Transverse colon (tissue), 4 donors: ENCODE data around the gene PSPH. TPM values are rescaled to one million over a fixed set of nuclear protein-coding genes. Genes with fewer than 3 reads are reported as not detected.
"Not testable (repeated sequence)": the region's sequence is repeated elsewhere in the genome, so short reads cannot be mapped to it uniquely, and the experiment has no call there.

Experiments
- DNase-seq: peaks from one replicate; pipeline ENCODE4 v3.0.0-alpha.2; 2019
- H3K27ac ChIP-seq, 4 donors: fragments of 200-600 bp; sonication (generic); 2 replicates each; pipeline ENCODE4 v1.5.1; 2016 to 2018; ENCODE audit warnings: inconsistent platforms in 4 of 4
- H3K27me3 ChIP-seq: fragments of 200-600 bp; sonication (generic); 2 replicates; pipeline ENCODE4 v1.5.1; 2017; ENCODE audit warnings: inconsistent platforms
- H3K36me3 ChIP-seq, 4 donors: fragments of 200-600 bp; sonication (generic); 2 replicates each; pipeline ENCODE4 v1.5.1; 2017 to 2019; ENCODE audit warnings: inconsistent platforms in 4 of 4
- H3K4me1 ChIP-seq, 4 donors: fragments of 200-600 bp; sonication (generic); 2 replicates each; pipeline ENCODE4 v1.5.1; 2017 to 2020; ENCODE audit warnings: inconsistent platforms in 4 of 4
- H3K4me3 ChIP-seq, 4 donors: fragments of 200-600 bp; sonication (generic); 1 replicate in 1 of 4; 2 replicates in 3 of 4; pipeline versions ENCODE4 v1.5.1 to v1.6.1; 2017 to 2019; ENCODE audit warnings: inconsistent platforms in 4 of 4
- H3K9me3 ChIP-seq, 2 donors: fragments of 200-600 bp; sonication (generic); 2 replicates each; pipeline ENCODE4 v1.5.1; 2017 to 2019; ENCODE audit warnings: inconsistent platforms in 2 of 2
- EP300 ChIP-seq: sonication (generic); formaldehyde crosslinking; IDR thresholded peaks from one replicate; pipeline ENCODE4 v1.6.1; 2017; ENCODE audit warnings: antibody characterized with exemption, low read depth
- POLR2A ChIP-seq: fragments of 450-650 bp; IDR thresholded peaks from one replicate; pipeline ENCODE4 v1.6.1; 2016; ENCODE audit warnings: antibody characterized with exemption, mild to moderate bottlenecking, moderate library complexity
- POLR2AphosphoS5 ChIP-seq, 3 donors: sonication (generic); formaldehyde crosslinking; IDR thresholded peaks; one replicate each; pipeline ENCODE4 v1.6.1; 2016; ENCODE audit warnings: antibody characterized with exemption in 3 of 3
- WGBS, 2 donors: methylation state at CpG; one replicate each; pipeline ENCODE4 v1.1.5; 2018; ENCODE audit warnings: low coverage in 1 of 2; 5-methylcytosine and 5-hydroxymethylcytosine counted together
- in situ Hi-C, 4 donors: fragments of 200-750 bp; cut with MboI; loops; one replicate each; pipeline versions ENCODE4 v1.15.0 to v1.15.1; 2017; ENCODE audit warnings: low sequenced_read_pairs in 3 of 4, low pct_ligation_motif_present in 1 of 4, low pct_unique_long_range_greater_than_20kb in 1 of 4
- intact Hi-C: fragments of 100-400 bp; cut with DNase I; formaldehyde crosslinking; loops from one replicate; pipeline ENCODE4 v1.15.1; 2023; ENCODE audit warnings: low total_unique reads
- total RNA-seq, 4 donors: library from RNA; depleted of rRNA; stranded (reverse); fragments of >200 nt; gene quantifications; one replicate each; pipeline ENCODE4 v1.1.0, GENCODE V29; 2016
- TF ChIP-seq, protein P1 (sequence below), 5 experiments: fragments of 200-600 bp in 3 of 5; fragments of 450-650 bp in 2 of 5; sonication (generic) in 3 of 5; IDR thresholded peaks; 1 replicate in 2 of 5; 2 replicates in 3 of 5; pipeline ENCODE4 v1.5.1; 2016 to 2017; ENCODE audit warnings: antibody characterized with exemption in 5 of 5, inconsistent platforms in 3 of 5, mild to moderate bottlenecking in 2 of 5, moderate library complexity in 1 of 5

PSPH gene
- total RNA-seq, 4 donors from 2014 or later = 8.9 to 15.1 (median 10.0) TPM

DNA sequence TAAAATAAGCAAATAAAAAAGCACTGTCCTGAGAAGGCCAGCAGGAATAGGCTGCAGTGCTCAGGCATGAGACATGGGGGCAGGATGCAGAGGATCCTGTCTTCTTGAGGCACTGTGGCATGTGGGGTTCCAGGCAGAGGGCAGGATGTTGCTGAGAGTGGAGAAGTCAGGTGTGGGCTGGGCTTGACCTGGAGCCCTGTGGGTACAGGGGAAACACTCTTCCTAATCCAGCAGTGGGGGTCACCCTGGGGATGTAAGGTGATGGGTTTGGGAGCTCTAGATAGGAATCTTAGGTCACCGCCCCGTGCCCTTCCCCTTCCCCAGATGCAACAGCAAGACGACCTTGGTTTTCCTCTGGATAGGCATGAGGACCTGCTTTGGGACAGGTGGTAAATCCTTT is 26.4 kb upstream of the PSPH start:
- no peak for DNase-seq
- intact Hi-C loops = no loop called here
- Histone ChIP-seq H3K27ac (peak overlapping the region in 1 of 4 donors; percentile 75), H3K9me3 (no peaks in the 10 kb centered on the region), H3K4me3 (no peak overlapping the region), H3K36me3 (no peaks in the 10 kb centered on the region), H3K4me1 (peaks cover 0 to 22% (median 8%) of the 10 kb centered on the region in 4 donors), H3K27me3 (no peaks in the 10 kb centered on the region)
- in situ Hi-C loops = loop anchor here in 3 of 4 donors (10.0 kb wide), 2 partner anchors 73 to 433 kb away; no protein-coding TSS in a partner anchor
- 82% methylated on average over 3 of the region's 3 CpGs; no CpG with 5 or more reads in 1 of the 2 donors for WGBS, 2 donors
- TF ChIP-seq EP300 = no peak
- TF ChIP-seq POLR2AphosphoS5 (IDR thresholded peaks at IDR 0.05) = no peak
- TF ChIP-seq POLR2A = no peak
- TF ChIP-seq, protein P1, sequence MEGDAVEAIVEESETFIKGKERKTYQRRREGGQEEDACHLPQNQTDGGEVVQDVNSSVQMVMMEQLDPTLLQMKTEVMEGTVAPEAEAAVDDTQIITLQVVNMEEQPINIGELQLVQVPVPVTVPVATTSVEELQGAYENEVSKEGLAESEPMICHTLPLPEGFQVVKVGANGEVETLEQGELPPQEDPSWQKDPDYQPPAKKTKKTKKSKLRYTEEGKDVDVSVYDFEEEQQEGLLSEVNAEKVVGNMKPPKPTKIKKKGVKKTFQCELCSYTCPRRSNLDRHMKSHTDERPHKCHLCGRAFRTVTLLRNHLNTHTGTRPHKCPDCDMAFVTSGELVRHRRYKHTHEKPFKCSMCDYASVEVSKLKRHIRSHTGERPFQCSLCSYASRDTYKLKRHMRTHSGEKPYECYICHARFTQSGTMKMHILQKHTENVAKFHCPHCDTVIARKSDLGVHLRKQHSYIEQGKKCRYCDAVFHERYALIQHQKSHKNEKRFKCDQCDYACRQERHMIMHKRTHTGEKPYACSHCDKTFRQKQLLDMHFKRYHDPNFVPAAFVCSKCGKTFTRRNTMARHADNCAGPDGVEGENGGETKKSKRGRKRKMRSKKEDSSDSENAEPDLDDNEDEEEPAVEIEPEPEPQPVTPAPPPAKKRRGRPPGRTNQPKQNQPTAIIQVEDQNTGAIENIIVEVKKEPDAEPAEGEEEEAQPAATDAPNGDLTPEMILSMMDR (IDR thresholded peaks at IDR 0.05) = no peak

DNA sequence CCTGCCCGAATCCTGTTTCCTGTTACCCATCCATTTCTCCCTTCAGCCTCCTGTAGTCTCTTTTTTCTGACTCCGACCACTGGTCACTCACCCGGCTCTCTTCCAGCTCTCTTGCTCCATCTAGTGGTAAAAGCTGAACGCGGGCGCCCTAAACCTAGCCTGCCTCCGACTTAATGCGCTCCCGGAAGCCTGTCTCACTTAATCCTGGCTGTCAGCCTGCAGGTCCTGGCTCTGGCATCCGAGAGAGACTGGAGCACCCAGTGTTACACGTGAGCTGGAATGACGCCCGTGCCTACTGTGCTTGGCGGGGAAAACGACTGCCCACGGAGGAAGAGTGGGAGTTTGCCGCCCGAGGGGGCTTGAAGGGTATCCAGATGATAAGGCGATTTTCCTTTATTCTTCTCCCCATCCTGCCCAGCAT is 23.1 kb upstream of the PSPH start:
- peaks cover 0 to 16% (median 4%) of the 10 kb centered on the region in 4 donors for H3K4me1 ChIP-seq
- DNase-seq = peak; percentile 89
- intact Hi-C loops (no loop called here), in situ Hi-C loops (loop anchor here (5.0 to 10.0 kb wide), 4 partner anchors 67 to 430 kb away; no protein-coding TSS in a partner anchor)
- H3K4me3 ChIP-seq = no peak overlapping the region
- peak overlapping the region in 2 of 4 donors; percentile 45 to 50 for H3K27ac ChIP-seq
- peaks cover 0 to 10% (median 4%) of the 10 kb centered on the region in 4 donors for H3K36me3 ChIP-seq
- TF ChIP-seq POLR2AphosphoS5 (IDR thresholded peaks at IDR 0.05) (peak in 1 of 3 donors; percentile 37), EP300 (no peak)
- TF ChIP-seq, protein P1 (IDR thresholded peaks at IDR 0.05) = peak; percentile 86 to 92 (median 92)
- H3K9me3 ChIP-seq = no peaks in the 10 kb centered on the region
- no peaks in the 10 kb centered on the region for H3K27me3 ChIP-seq
- WGBS, 2 donors = 21% methylated on average over 19 of the region's 19 CpGs; no CpG with 5 or more reads in 1 of the 2 donors

DNA sequence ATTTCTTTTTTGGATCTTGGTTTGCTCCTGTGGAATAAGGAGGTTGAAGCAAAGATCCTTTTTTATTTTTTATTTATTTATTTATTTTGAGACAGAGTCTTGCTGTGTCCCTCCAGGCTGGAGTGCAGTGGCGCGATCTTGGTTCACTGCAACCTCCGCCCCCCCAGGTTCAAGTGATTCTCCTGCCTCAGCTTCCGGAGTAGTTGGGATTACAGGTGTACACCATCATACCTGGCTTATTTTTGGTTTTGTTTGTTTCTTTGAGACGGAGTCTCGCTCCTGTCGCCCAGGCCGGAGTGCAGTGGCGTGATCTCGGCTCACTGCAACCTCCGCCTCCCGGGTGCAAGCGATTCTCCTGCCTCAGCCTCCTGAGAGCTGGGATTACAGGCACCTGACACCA is 15.1 kb upstream of the PSPH start:
- H3K4me3 ChIP-seq, DNase-seq, intact Hi-C loops, H3K9me3 ChIP-seq, H3K27me3 ChIP-seq, H3K27ac ChIP-seq, in situ Hi-C loops: not testable (repeated sequence)
- H3K4me1 ChIP-seq = peaks cover 4 to 16% (median 10%) of the 10 kb centered on the region in 4 donors
- H3K36me3 ChIP-seq = peaks cover 0 to 31% (median 11%) of the 10 kb centered on the region in 4 donors
- 96 to 100% methylated on average over 5 to 13 of the region's 13 CpGs for WGBS, 2 donors

DNA sequence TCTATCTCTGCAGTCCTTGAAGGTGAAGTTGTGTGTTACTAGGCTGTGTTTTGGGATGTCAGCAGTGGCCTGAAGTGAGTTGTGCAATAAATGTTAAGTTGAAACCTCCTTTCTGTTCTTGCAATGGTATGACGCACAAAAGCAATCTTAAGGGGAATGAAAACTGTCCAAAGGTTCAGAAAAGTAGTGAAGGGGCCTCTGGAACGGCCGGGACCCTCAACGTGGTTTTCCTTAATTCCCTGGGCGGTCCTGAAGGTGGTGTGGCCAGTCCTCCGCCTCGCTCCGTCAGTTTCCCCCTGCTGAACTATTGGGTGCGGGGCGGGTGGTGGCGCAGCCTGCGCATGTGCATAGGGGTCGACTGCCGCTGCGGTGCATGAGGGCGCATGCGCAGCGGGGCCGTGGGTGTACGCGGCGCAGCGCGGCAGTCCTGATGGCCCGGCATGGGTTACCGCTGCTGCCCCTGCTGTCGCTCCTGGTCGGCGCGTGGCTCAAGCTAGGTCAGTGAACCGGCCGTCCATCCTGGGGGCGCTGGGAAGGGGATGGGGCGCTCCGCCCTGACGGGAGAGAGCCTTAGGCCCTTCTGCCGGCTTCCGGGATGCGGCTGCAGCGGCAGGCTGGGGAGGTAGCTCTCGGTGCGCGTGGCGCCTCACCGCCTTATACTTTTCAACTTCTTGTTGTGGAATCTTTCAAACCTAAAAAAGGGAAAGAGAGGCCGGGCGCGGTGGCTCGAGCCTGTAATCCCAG is 12.8 kb upstream of the PSPH start, which contains the start of gene SUMF2:
Gene SUMF2, plus strand, starts transcription at position 405 of the 744 bp plus-strand sequence. Its CDS starts 26 bp downstream, at position 431.
- Histone ChIP-seq H3K9me3 (no peaks in the 10 kb centered on the region), H3K4me1 (peaks cover 4 to 16% (median 10%) of the 10 kb centered on the region in 4 donors), H3K4me3 (peak within 1 kb of the TSS; percentile 58 to 72 (median 70)), H3K36me3 (peaks cover 0 to 32% (median 16%) of the 10 kb centered on the region in 4 donors), H3K27ac (peak within 1 kb of the TSS; percentile 90 to 94 (median 92)), H3K27me3 (no peaks in the 10 kb centered on the region)
- DNase-seq = peak; percentile 93
- TF ChIP-seq, protein P1 (IDR thresholded peaks at IDR 0.05) = peak in 1 of 5 experiments; percentile 29
- TF ChIP-seq POLR2AphosphoS5 (IDR thresholded peaks at IDR 0.05) (peak; percentile 95 to 97 (median 96)), POLR2A (peak; percentile 91), EP300 (no peak)
- in situ Hi-C loops = no loop called here
- intact Hi-C loops = no loop called here
- WGBS, 2 donors = 1 to 17% methylated on average over 1 to 30 of the region's 49 CpGs
